Superior temporal gyrus (tissue), 1 donor: ENCODE data around the gene DCTN2.
"Not testable (repeated sequence)": the region's sequence is repeated elsewhere in the genome, so short reads cannot be mapped to it uniquely, and the experiment has no call there.

Experiments used
- DNase-seq: peaks from one replicate; pipeline ENCODE4 v3.0.0-alpha.2; 2016; ENCODE audit errors: extremely low spot score

DCTN2 gene

DNA sequence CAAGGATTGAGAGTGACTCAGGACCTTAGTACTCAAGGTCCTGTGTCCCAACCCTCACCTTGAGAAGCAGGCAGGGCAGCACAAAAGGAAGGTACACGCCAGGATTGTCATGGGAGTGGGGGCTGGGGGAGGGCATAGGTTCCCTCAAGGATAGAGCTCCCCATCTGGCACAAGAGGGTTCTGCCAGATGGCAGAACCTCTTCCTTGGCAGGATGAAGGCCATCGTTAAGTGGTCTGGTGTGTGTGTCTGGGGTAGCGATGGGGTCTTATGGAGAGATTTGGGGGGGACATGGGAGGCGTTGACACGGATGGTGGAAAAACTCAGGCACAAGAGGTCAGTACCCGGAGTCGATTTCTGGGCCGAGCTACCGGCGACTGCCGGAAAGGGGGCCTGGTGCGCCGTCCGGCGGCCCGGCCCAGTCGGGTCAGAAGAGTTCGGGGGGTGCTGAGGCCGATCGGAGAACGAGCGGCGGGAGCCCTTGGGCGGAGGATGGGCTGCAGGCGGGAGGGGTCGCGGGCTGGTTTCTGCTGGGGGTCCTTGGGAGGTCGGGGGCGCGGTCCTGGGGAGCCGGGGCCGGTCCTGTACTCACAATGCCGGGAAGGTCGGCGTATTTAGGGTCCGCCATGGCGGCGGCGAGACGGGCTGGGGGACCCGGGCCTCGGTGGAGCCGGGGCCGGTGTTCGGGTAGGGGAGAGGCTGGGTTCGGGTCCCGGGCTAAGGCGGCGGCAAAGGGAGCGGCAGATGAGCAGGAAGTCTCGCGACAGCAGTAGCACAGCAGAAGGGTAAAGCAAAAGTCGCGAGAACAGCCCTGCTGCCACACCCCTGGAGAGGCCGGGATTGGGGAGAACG is at the start of gene DCTN2:
TSS of gene DCTN2 (minus strand) at position 755 of the 850 bp plus-strand sequence. CDS start at position 626, 129 bp downstream.
- DNase-seq = no peak

DNA sequence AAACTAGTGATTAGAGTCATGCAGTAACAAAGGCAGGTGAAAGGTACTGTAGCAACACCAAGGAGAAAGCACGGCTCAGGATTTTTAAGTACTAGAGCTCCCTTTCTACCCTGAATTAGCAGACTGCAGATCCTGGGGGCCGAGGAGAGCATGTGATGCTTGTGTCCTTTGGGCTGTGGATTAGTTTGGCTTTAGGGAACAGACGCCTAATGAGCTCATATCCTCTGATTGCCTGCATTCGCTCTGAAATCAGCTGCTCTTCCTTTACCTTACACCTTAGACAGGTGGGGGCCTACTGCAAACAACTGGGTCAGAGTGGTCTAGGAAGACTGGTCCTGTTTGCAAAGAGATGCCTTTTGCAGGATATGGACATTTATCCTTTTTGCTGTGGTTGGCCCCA is 46.2 kb upstream of the DCTN2 start:
- no peak for DNase-seq

DNA sequence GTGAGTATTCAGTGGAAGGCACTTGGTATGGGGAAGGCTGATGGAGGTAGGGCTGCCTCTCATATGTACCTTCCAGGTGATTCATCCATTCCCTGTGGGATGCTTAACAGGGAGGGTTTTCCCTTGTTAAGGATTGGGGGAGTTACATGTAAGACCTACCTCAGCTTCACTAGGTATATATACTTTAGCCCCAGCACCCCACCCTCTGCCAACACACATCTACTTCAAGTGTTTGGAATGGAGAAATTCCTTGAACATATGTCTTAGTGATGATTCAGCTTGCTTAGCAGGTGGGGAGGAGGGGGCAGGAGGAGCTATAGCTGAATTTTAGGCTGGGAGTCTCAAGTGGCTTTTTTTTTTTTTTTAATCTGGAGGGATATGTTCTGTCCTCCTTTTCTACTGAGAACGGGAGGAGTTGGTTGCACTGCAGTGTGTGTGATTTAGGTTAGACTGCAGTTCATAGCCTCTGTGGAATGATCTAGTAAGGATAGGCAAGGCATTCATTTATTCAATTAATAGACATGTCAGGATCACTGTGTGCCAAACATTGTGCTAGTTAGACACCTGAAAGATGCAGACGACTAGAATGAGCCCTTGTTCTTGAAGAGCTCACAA is 45.7 kb upstream of the DCTN2 start:
- no peak for DNase-seq

DNA sequence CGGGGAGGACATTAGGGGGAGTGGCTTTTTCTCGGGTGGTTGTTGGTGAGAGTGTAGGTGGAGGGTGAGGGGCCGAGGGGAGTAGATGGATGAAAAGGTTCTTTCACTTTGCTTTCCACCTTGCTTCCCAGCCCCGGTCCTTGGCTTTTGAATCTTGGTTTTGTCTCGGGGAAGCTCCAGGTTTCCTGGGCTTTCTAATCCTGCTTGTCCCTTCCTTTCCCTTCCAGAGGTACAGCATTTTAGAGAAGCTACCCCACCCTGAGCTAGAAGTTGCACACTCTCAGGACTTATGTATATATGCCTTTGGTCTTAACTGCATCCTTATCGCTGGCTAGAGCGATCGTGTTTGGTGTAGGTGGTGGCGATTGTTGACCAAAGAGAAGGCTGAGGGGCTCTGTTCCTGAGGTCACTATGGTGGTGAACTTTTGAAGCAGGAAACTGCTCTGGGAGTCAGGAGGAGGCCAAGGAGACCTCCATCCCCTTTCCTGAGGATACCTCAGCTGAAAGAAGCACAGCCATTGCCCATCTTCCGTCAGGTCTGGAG is 44.9 kb upstream of the DCTN2 start:
- no peak for DNase-seq

GRCh38 chr12:57590864-57591781 is 44.1 kb upstream of the DCTN2 start, which contains the start of gene PIP4K2C:
Gene PIP4K2C, plus strand, starts transcription at chr12:57591192. Its CDS starts 98 bp downstream, at chr12:57591290.
- DNase-seq = peak; percentile 66

DNA sequence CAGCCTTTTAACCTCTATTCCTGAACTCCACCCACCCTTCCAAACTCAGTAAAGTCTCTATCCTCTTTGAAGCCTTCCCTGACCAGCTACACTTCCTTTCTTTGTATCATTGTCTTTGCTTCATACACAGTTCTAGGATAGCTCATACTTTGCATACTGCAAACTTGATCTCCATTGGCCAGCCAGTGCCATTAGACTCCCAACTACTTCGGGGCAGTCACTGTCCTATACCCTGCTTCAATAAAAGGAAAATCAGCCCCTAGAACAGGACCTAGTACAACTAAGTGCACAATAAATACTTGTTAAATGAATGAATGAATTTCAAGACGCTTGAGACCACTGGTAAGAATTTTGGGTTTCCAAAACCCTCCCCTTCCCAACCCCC is 43.5 kb upstream of the DCTN2 start:
- DNase-seq = no peak

- DNase-seq = not testable (repeated sequence)
Observed at GRCh38 chr12:57588951-57589610, 42.1 kb upstream of the DCTN2 start.

GRCh38 chr12:57586832-57587429 is 39.9 kb upstream of the DCTN2 start:
- no peak for DNase-seq

DNA sequence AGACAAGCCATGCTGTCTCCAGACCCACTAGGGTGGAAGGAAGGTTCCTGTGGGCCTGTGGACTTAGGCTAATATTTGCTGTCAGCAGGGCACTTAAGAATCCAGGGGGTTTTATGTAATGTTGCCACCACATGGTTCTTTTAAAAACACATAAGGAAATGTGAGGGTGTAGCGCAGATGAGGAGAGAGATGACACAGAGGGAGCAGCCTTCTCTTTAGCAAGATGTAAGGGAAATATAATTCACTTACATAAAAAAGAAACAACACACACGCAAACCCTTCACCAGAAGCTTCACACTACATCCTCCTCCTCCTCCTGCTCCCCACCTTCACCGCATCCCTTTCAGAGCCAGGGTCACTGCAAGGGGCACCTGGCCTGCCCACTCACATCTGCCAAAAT is 39.1 kb upstream of the DCTN2 start:
- DNase-seq = no peak

DNA sequence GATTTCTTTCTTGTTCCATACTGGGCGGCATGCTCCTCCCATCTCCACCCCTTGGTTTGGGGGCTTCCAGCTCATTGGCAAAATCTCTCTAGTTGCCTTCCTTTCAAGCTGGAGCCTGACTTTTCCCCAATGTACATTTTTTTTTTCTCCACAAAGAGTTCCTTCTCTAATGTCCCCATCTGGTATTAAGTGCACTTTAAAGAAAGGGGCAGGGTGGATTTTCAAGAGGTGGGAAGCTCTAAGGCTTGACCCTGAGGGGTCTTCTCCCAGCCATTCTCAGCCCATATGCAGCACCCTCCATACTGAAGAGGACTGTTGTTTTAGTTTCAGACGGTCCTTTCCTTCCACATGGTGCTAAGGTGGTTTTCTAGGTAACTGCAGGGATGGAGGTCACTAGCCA is 38.2 kb upstream of the DCTN2 start:
- no peak for DNase-seq

DNA sequence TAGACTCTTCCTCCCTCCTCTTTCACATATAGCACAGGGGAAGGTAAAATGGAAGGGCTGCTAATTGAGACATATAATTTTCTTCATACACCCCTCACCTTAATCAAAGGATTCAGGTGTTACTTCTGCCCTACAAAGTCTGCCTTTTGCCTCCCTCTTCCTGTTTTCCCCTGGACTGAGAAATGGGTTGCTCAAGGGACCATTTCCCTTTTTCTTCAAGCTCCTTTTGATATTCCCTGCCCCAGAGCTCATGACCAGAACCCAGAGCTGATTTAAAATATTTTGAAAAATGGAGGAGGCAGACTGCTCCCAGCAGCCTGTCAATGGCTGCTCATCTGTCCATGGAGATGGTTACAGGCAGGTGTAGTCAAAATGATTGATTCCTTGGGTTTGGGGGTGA is 37.7 kb upstream of the DCTN2 start:
- DNase-seq = no peak

DNA sequence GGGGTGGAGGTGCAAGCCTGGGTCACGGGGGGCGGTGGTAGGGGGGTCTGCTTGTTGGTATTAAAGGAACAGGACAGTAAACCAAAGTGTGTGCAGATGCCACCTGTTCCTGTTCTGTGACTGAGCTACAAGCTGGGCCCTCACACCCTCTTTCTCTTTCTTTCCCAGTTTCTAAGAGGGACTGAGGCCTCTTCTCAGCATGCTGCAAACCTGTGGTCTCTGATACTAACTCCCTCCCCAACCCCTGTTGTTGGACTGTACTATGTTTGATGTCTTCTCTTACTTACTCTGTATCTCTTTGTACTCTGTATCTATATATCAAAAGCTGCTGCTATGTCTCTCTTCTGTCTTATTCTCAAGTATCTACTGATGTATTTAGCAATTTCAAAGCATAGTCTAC is 37.1 kb upstream of the DCTN2 start:
- DNase-seq = no peak

DNA sequence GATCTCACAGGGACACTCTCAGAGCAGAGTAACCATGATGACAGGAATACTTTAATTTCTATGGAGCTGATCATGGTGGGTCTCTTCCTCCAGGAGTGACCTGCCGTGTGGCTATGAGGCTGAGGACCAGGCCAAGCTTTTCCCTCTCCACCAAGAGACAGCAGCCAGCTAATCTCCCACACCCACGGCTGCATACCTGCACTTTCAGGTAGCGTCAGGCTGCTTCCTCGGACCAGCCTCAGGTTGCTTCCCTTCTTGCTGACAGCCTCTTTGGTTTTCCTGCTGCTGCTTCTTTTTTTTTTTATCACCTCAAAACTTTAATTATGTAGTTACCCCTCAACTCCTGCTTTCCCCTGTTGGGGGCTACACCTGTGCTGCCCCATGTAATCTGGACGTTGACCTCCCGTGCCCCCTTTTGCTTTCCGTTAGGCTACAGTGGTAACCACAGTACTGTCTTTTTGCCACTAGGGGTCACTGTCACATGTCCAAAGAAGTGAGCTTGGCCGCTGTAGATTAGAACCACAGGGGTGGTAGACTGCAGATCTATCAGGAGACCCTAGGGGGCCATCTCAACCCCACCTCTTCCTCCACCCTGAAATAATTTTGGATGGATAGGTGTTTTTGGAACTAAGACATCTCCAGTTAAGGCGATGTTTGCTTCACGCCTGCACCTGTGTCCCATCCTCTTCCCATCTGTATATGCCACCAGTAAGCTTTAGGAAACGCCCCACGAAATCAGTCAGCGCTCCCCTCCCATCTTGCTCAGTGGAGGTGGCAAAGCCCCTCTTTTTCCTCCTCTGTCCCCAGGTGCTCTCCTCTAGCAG is 36.2 kb upstream of the DCTN2 start:
- peak; percentile 90 for DNase-seq

- DNase-seq = no peak
Observed at GRCh38 chr12:57582440-57582839, 35.4 kb upstream of the DCTN2 start.

- DNase-seq = no peak
Observed at GRCh38 chr12:57581802-57582201, 34.8 kb upstream of the DCTN2 start.

DNA sequence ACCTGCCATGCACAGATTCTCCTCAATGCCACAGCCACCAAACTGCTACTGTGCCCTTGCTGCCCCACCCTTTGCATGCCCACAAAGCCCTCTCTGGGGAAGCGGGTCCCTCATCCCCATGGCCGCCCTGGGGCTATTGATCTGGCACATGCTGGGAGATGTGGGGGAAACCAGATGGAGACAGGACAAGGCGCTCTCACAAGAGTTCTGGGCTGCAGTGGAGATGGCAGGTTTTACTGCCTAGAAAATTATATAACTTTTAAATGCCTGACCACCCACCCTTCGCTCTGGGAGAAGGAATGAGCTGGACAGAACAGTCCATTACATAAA is 33.4 kb upstream of the DCTN2 start:
- no peak for DNase-seq

- DNase-seq = peak; percentile 47
Observed at GRCh38 chr12:57579677-57580465, 32.9 kb upstream of the DCTN2 start.

DNA sequence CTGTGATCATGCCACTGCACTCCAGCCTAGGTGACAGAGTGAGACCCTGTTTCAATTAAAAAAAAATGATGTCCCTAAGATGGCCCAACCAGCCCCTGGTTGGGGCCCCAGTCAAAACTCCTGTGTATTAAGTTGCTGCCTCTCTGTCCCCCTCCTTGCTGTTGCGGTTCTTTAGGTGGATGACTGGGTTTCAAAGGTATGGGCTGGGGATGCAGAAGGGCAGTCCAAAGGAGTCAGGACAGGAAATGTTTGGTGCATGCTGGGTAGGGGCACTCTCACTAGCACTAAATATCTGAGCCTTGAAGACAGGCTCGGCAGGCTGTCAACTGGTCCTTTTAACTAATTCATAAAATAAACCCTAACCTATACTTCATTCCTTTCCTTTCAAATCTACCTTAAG is 32.0 kb upstream of the DCTN2 start:
- DNase-seq = no peak

DNA sequence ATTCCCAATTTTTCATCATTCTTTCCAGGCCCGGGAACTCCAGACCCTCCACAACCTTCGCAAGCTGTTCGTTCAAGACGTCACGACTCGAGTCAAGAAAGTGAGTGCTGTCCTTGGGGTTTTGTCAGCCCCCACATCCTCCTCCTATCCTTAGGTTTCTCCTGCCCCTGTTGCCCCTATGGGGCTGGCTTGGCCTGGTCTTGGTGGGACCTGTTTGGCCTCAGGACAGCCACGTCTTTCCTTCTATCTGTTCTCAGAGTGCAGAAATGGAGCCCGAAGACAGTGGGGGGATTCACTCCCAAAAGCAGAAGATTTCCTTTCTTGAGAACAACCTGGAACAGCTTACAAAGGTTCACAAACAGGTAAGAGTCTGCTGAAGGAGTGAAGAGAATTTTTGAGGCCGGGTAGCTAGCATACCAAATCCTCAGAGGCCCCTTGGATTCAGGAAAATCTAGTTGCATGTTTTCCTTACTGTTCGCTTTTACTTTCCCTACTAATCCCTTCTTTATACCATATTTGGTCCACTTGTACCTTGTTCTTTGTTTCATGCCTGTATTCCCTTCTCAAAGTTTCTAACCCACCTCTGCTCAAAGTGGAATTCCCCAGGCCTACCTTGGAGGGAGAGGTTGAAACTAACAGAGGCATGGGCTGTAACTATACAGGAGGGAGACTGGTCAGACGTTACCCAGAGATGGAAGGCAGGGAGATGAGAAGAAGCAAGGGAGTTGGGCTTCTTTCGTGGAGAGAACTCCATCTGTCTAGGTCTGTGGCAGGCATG is 31.2 kb upstream of the DCTN2 start:
- DNase-seq = no peak
